Trophoblast cell (in vitro differentiated cells and primary cell): ENCODE data around the gene PIR.

Experiments used
- DNase-seq, 2 donors: peaks; one replicate each; pipeline ENCODE4 v3.0.0-alpha.2; 2016
- H2AFZ ChIP-seq: 2 replicates; pipeline ENCODE4 v1.6.1; 2013; ENCODE audit warnings: low read length, moderate library complexity, mild to moderate bottlenecking; ENCODE audit not compliant: insufficient read depth, poor library complexity
- H2AK5ac ChIP-seq: 2 replicates; pipeline ENCODE4 v1.6.1; 2013; ENCODE audit warnings: mild to moderate bottlenecking, low read length
- H2BK120ac ChIP-seq: 2 replicates; pipeline ENCODE4 v1.6.1; 2013; ENCODE audit warnings: low read length, mild to moderate bottlenecking, moderate library complexity; ENCODE audit not compliant: insufficient read depth, poor library complexity
- H2BK12ac ChIP-seq: 2 replicates; pipeline ENCODE4 v1.6.1; 2013; ENCODE audit warnings: mild to moderate bottlenecking, low read length, moderate library complexity
- H2BK5ac ChIP-seq: 2 replicates; pipeline ENCODE4 v1.6.1; 2013; ENCODE audit warnings: low read length, low read depth, moderate library complexity, mild to moderate bottlenecking; ENCODE audit not compliant: poor library complexity
- H3K14ac ChIP-seq: 2 replicates; pipeline ENCODE4 v1.6.1; 2013; ENCODE audit warnings: mild to moderate bottlenecking, low read length
- H3K18ac ChIP-seq: 2 replicates; pipeline ENCODE4 v1.6.1; 2013; ENCODE audit warnings: mild to moderate bottlenecking, low read length
- H3K23ac ChIP-seq: 2 replicates; pipeline ENCODE4 v1.6.1; 2013; ENCODE audit warnings: low read length
- H3K27ac ChIP-seq: 2 replicates; pipeline ENCODE4 v1.5.1; 2013; ENCODE audit warnings: low read depth, mild to moderate bottlenecking, inconsistent platforms, low read length, moderate library complexity
- H3K27me3 ChIP-seq: 2 replicates; pipeline ENCODE4 v1.6.1; 2013; ENCODE audit warnings: inconsistent platforms, mild to moderate bottlenecking, low read length, moderate library complexity; ENCODE audit not compliant: insufficient read depth
- H3K36me3 ChIP-seq, 2 experiments: 1 replicate in 1 of 2; 2 replicates in 1 of 2; pipeline ENCODE4 v1.6.1; 2013; ENCODE audit warnings: low read length in 2 of 2, mild to moderate bottlenecking in 2 of 2, moderate library complexity in 1 of 2; ENCODE audit not compliant: insufficient read depth in 2 of 2, control insufficient read depth in 1 of 2
- H3K4ac ChIP-seq: 2 replicates; pipeline ENCODE4 v1.6.1; 2013; ENCODE audit warnings: low read depth, mild to moderate bottlenecking, low read length, moderate library complexity
- H3K4me1 ChIP-seq, 2 experiments: 1 replicate in 1 of 2; 2 replicates in 1 of 2; pipeline ENCODE4 v1.6.1; 2013; ENCODE audit warnings: low read length in 2 of 2, mild to moderate bottlenecking in 2 of 2, moderate library complexity in 1 of 2; ENCODE audit not compliant: insufficient read depth in 2 of 2, control insufficient read depth in 1 of 2
- H3K4me2 ChIP-seq: 2 replicates; pipeline ENCODE4 v1.6.1; 2013; ENCODE audit warnings: inconsistent platforms, mild to moderate bottlenecking, low read length, moderate library complexity
- H3K4me3 ChIP-seq: 2 replicates; pipeline ENCODE4 v1.5.1; 2013; ENCODE audit warnings: mild to moderate bottlenecking, low read depth, low read length, inconsistent platforms
- H3K79me1 ChIP-seq: one replicate; pipeline ENCODE4 v1.6.1; 2013; ENCODE audit warnings: low read length
- H3K79me2 ChIP-seq: 2 replicates; pipeline ENCODE4 v1.6.1; 2013; ENCODE audit warnings: low read length, mild to moderate bottlenecking; ENCODE audit not compliant: control insufficient read depth, insufficient read depth, poor library complexity
- H3K9ac ChIP-seq: 2 replicates; pipeline ENCODE4 v1.6.1; 2013; ENCODE audit warnings: mild to moderate bottlenecking, low read length
- H3K9me3 ChIP-seq: 2 replicates; pipeline ENCODE4 v1.6.1; 2013; ENCODE audit warnings: low read depth, mild to moderate bottlenecking, control low read depth, inconsistent platforms, low read length; ENCODE audit not compliant: insufficient read depth
- H4K12ac ChIP-seq: 2 replicates; pipeline ENCODE4 v1.6.1; 2013; ENCODE audit warnings: low read depth, mild to moderate bottlenecking, low read length, moderate library complexity
- H4K8ac ChIP-seq: 2 replicates; pipeline ENCODE4 v1.6.1; 2013; ENCODE audit warnings: low read depth, mild to moderate bottlenecking, low read length, moderate library complexity
- H4K91ac ChIP-seq: one replicate; pipeline ENCODE4 v1.6.1; 2013; ENCODE audit warnings: low read depth, mild to moderate bottlenecking, low read length, moderate library complexity
- WGBS: extraction: QIAGEN DNeasy Blood & Tissue Kit; methylation state at CpG from one replicate; pipeline ENCODE4 v1.1.7; 2013; ENCODE audit warnings: missing lambda C conversion rate; ENCODE audit not compliant: insufficient read length, insufficient coverage; ENCODE audit errors: extremely low coverage; 5-methylcytosine and 5-hydroxymethylcytosine counted together

Gene PIR

GRCh38 chrX:15475021-15475420 lies 18.1 kb downstream of the PIR start:
- H3K4me1 ChIP-seq, result no peaks in the 10 kb centered on the region
- H2AK5ac ChIP-seq, result no peak overlapping the region
- H3K36me3 ChIP-seq, result no peaks in the 10 kb centered on the region
- no peaks in the 10 kb centered on the region for H3K79me1 ChIP-seq
- H4K91ac ChIP-seq, result no peak overlapping the region
- no peak overlapping the region for H3K9ac ChIP-seq
- no peaks in the 10 kb centered on the region for H3K79me2 ChIP-seq
- H3K27ac ChIP-seq, result no peak overlapping the region
- no peak for DNase-seq
- no peak overlapping the region for H3K23ac ChIP-seq
- no peak overlapping the region for H2BK5ac ChIP-seq
- no peak overlapping the region for H2BK12ac ChIP-seq
- H2BK120ac ChIP-seq, result no peak overlapping the region
- no peak overlapping the region for H3K14ac ChIP-seq
- H2AFZ ChIP-seq, result no peak overlapping the region
- H3K4me3 ChIP-seq, result no peak overlapping the region
- no peaks in the 10 kb centered on the region for H3K9me3 ChIP-seq
- no peaks in the 10 kb centered on the region for H3K27me3 ChIP-seq
- no peak overlapping the region for H4K8ac ChIP-seq
- no peak overlapping the region for H3K18ac ChIP-seq
- no peak overlapping the region for H4K12ac ChIP-seq
- H3K4ac ChIP-seq, result no peak overlapping the region
- H3K4me2 ChIP-seq, result no peak overlapping the region
- WGBS, result no CpG with 5 or more reads among the region's 5 CpGs

- Histone ChIP-seq H2BK120ac (no peak overlapping the region), H3K4me1 (no peaks in the 10 kb centered on the region), H3K9ac (no peak overlapping the region), H3K18ac (no peak overlapping the region), H2AK5ac (no peak overlapping the region), H3K36me3 (no peaks in the 10 kb centered on the region), H2BK5ac (no peak overlapping the region), H3K4me2 (no peak overlapping the region), H2BK12ac (no peak overlapping the region), H4K12ac (no peak overlapping the region), H3K27ac (no peak overlapping the region), H4K91ac (no peak overlapping the region), H3K9me3 (no peaks in the 10 kb centered on the region), H3K23ac (no peak overlapping the region), H3K27me3 (no peaks in the 10 kb centered on the region), H3K4ac (no peak overlapping the region), H2AFZ (no peak overlapping the region), H3K79me2 (no peaks in the 10 kb centered on the region), H3K79me1 (no peaks in the 10 kb centered on the region), H3K4me3 (no peak overlapping the region), H4K8ac (no peak overlapping the region), H3K14ac (no peak overlapping the region)
- no CpG with 5 or more reads among the region's 4 CpGs for WGBS
- DNase-seq, result no peak
These were observed 19.1 kb downstream of the PIR start for GRCh38 chrX:15474028-15474427.

GRCh38 chrX:15472531-15472930 lies 20.6 kb downstream of the PIR start:
- H3K23ac ChIP-seq, result no peak overlapping the region
- H3K36me3 ChIP-seq, result no peaks in the 10 kb centered on the region
- H3K9me3 ChIP-seq, result no peaks in the 10 kb centered on the region
- H4K8ac ChIP-seq, result no peak overlapping the region
- H3K27ac ChIP-seq, result no peak overlapping the region
- H2BK12ac ChIP-seq, result no peak overlapping the region
- no peak overlapping the region for H2BK120ac ChIP-seq
- no peak overlapping the region for H4K91ac ChIP-seq
- H3K27me3 ChIP-seq, result no peaks in the 10 kb centered on the region
- no peak overlapping the region for H2AK5ac ChIP-seq
- H3K9ac ChIP-seq, result no peak overlapping the region
- no peak for DNase-seq
- no peak overlapping the region for H3K14ac ChIP-seq
- no peak overlapping the region for H2AFZ ChIP-seq
- no peaks in the 10 kb centered on the region for H3K4me1 ChIP-seq
- no peaks in the 10 kb centered on the region for H3K79me1 ChIP-seq
- H3K4me2 ChIP-seq, result no peak overlapping the region
- H2BK5ac ChIP-seq, result no peak overlapping the region
- no peak overlapping the region for H3K18ac ChIP-seq
- no peak overlapping the region for H3K4ac ChIP-seq
- H3K79me2 ChIP-seq, result no peaks in the 10 kb centered on the region
- H3K4me3 ChIP-seq, result no peak overlapping the region
- no peak overlapping the region for H4K12ac ChIP-seq

GRCh38 chrX:15471028-15471427 lies 22.1 kb downstream of the PIR start:
- H2BK120ac ChIP-seq, result no peak overlapping the region
- H3K23ac ChIP-seq, result no peak overlapping the region
- no peak overlapping the region for H3K14ac ChIP-seq
- H2AFZ ChIP-seq, result no peak overlapping the region
- H4K12ac ChIP-seq, result no peak overlapping the region
- no peaks in the 10 kb centered on the region for H3K4me1 ChIP-seq
- no peaks in the 10 kb centered on the region for H3K36me3 ChIP-seq
- no peak overlapping the region for H3K4ac ChIP-seq
- no peak overlapping the region for H4K8ac ChIP-seq
- no peak overlapping the region for H4K91ac ChIP-seq
- H3K79me1 ChIP-seq, result no peaks in the 10 kb centered on the region
- H3K4me3 ChIP-seq, result no peak overlapping the region
- no peak overlapping the region for H2BK5ac ChIP-seq
- no peak overlapping the region for H3K27ac ChIP-seq
- H3K4me2 ChIP-seq, result no peak overlapping the region
- no peak overlapping the region for H2AK5ac ChIP-seq
- no CpG with 5 or more reads among the region's 3 CpGs for whole genome bisulfite sequencing
- peak; percentile 32 to 76 for DNase-seq
- H3K18ac ChIP-seq, result no peak overlapping the region
- H3K79me2 ChIP-seq, result no peaks in the 10 kb centered on the region
- no peaks in the 10 kb centered on the region for H3K9me3 ChIP-seq
- H3K27me3 ChIP-seq, result no peaks in the 10 kb centered on the region
- H3K9ac ChIP-seq, result no peak overlapping the region
- no peak overlapping the region for H2BK12ac ChIP-seq
